GM12865 (cell line): ENCODE results near the gene ZNF774.

Experiments used
- DNase-seq: peaks from one replicate; pipeline ENCODE4 v3.0.0; 2010; ENCODE audit warnings: low read depth
- H3K4me3 ChIP-seq: 2 replicates; pipeline ENCODE4 v1.5.1; 2011; ENCODE audit warnings: mild to moderate bottlenecking, low read depth, low read length, control low read depth
- TF ChIP-seq, protein P1 (sequence below): IDR thresholded peaks from 2 replicates; pipeline ENCODE4 v1.5.1; 2011; ENCODE audit warnings: low read length, control low read depth, low read depth, inconsistent platforms; ENCODE audit not compliant: insufficient read depth; ENCODE audit errors: missing control alignments

The ZNF774 gene

GRCh38 chr15:90354986-90355385 is 2.9 kb downstream of the ZNF774 start:
- H3K4me3 ChIP-seq = no peak overlapping the region
- TF ChIP-seq, protein P1, sequence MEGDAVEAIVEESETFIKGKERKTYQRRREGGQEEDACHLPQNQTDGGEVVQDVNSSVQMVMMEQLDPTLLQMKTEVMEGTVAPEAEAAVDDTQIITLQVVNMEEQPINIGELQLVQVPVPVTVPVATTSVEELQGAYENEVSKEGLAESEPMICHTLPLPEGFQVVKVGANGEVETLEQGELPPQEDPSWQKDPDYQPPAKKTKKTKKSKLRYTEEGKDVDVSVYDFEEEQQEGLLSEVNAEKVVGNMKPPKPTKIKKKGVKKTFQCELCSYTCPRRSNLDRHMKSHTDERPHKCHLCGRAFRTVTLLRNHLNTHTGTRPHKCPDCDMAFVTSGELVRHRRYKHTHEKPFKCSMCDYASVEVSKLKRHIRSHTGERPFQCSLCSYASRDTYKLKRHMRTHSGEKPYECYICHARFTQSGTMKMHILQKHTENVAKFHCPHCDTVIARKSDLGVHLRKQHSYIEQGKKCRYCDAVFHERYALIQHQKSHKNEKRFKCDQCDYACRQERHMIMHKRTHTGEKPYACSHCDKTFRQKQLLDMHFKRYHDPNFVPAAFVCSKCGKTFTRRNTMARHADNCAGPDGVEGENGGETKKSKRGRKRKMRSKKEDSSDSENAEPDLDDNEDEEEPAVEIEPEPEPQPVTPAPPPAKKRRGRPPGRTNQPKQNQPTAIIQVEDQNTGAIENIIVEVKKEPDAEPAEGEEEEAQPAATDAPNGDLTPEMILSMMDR = no peak
- DNase-seq = no peak

DNA sequence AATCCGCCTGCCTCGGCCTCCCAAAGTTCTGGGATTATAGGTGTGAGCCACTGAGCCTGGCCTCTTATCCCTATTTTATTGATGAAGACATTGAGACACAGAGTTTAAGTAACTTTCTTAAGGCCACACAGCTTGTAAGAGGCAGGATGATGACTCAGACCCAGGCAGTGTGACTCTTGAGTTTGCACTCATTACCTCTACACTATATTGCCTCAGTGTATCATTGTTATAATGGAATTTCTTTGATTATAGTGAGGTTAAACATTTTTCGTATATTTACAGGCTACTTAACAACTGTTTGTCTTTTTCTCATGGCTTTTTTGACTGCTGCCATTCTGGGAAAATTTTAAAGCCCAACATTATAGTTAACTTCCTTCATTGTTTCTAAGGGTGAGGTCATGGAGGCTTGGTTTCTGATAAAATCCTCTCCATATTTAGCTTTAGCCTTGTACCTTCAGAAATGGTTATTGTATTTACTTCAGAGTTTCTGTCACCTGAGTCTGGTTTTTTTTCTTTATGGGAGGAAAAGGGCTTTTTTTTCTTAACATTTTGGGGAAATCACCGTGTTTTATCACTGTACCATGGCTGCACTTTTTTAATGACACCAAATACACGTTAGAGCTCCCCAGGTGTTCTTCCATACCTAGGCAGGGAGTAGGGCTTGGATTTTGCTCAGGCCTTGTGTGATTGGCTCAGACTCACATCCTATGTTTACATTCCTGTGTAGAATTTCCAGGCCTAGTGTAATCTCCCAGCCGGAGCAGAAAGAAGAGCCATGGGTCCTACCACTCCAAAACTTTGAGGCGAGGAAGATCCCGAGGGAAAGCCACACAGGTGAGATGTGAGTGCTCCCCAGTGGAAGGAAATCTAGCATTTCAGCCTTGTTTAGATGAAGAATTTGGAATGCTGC is 6.3 kb downstream of the ZNF774 start:
- TF ChIP-seq, protein P1 = no peak
- H3K4me3 ChIP-seq = no peak overlapping the region
- DNase-seq = no peak

DNA sequence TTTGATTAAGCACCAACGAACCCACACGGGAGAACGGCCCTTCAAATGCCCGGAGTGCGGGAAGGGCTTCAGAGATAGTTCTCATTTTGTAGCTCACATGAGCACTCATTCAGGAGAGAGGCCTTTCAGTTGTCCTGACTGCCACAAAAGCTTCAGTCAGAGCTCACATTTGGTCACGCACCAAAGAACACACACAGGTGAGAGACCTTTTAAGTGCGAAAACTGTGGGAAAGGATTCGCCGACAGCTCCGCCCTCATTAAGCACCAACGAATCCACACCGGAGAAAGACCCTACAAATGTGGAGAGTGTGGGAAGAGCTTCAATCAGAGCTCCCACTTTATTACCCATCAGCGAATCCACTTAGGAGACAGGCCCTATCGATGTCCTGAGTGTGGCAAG is 8.7 kb downstream of the ZNF774 start:
- TF ChIP-seq, protein P1 = no peak
- DNase-seq = no peak
- H3K4me3 ChIP-seq = no peak overlapping the region

GRCh38 chr15:90362936-90363212 is 10.8 kb downstream of the ZNF774 start:
- no peak for DNase-seq
- H3K4me3 ChIP-seq = no peak overlapping the region
- TF ChIP-seq, protein P1 = no peak

GRCh38 chr15:90364251-90364650 is 12.2 kb downstream of the ZNF774 start:
- TF ChIP-seq, protein P1 = no peak
- no peak overlapping the region for H3K4me3 ChIP-seq
- no peak for DNase-seq

- TF ChIP-seq, protein P1 = no peak
- H3K4me3 ChIP-seq = no peak overlapping the region
- no peak for DNase-seq
Observed at GRCh38 chr15:90365414-90366055, 13.5 kb downstream of the ZNF774 start.
